Heart left ventricle (tissue), 13 donors: ENCODE data around the gene DIS3L2.

ENCODE experiments used
- CTCF ChIP-seq, 12 donors: fragments of 200-600 bp; sonication (generic) in 4 of 12; IDR thresholded peaks; one replicate each; pipeline versions ENCODE4 v1.5.0 to v1.8.0; 2018 to 2022; ENCODE audit warnings: antibody characterized with exemption in 12 of 12, mild to moderate bottlenecking in 5 of 12
- POLR2A ChIP-seq, 2 donors: fragments of 450-650 bp; IDR thresholded peaks; one replicate each; pipeline ENCODE4 v1.6.1; 2017; ENCODE audit warnings: antibody characterized with exemption in 2 of 2, mild to moderate bottlenecking in 2 of 2, moderate library complexity in 2 of 2
- donor health status: ischemic (EF 13 %, LVEDD 7.1; RV severe dilation, severe dysfunction).
- donor health status: DM: no; HTN: yes; CAD: no.
- donor health status: DM: no; HTN: no; CAD: no.
- donor health status: ischemic (EF 25% LVEDD 6.9; RV normal size, moderate dysfunction).
- donor health status: ischemic (EF 25% LVEDD 5.7; RV mildly dilated, moderate dysfunction).
- donor health status: ischemic (EF 35%, LVEDD 5.7; RV mildly dilated, moderate dysfunction).
- donor health status: nonischemic (EF 11% LVEDD 7.7; RV severe dilation, severe dysfunction).
- donor health status: DM: yes; HTN: yes; CAD: no.
- donor health status: PGD.
- donor health status: ischemic (EF 29% LVEDD 5.4; RV normal size, mild dysfunction).
- donor health status: nonischemic (EF 23%, LVEDD 6.1; RV moderate dilation, normal function).

- TF ChIP-seq CTCF (IDR thresholded peaks at IDR 0.05) (no peak), POLR2A (IDR thresholded peaks at IDR 0.05) (no peak)
These were observed 177.7 kb downstream of the DIS3L2 start for GRCh38 chr2:232139171-232139594.
